ENCODE measurements around the gene KIF18A.
"Not testable (repeated sequence)": the region's sequence is repeated elsewhere in the genome, so short reads cannot be mapped to it uniquely, and the experiment has no call there.

KIF18A gene

GRCh38 chr11:28100665-28101064 lies 7.3 kb downstream of the KIF18A start:
- TF ChIP-seq, protein P1, sequence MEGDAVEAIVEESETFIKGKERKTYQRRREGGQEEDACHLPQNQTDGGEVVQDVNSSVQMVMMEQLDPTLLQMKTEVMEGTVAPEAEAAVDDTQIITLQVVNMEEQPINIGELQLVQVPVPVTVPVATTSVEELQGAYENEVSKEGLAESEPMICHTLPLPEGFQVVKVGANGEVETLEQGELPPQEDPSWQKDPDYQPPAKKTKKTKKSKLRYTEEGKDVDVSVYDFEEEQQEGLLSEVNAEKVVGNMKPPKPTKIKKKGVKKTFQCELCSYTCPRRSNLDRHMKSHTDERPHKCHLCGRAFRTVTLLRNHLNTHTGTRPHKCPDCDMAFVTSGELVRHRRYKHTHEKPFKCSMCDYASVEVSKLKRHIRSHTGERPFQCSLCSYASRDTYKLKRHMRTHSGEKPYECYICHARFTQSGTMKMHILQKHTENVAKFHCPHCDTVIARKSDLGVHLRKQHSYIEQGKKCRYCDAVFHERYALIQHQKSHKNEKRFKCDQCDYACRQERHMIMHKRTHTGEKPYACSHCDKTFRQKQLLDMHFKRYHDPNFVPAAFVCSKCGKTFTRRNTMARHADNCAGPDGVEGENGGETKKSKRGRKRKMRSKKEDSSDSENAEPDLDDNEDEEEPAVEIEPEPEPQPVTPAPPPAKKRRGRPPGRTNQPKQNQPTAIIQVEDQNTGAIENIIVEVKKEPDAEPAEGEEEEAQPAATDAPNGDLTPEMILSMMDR (IDR thresholded peaks at IDR 0.05; ENCODE audit: control extremely low read depth, extremely low read depth, low read depth, missing control alignments) = no peak
- POLR2A ChIA-PET = no interaction called here
- no peak for DNase-seq (ENCODE audit: extremely low spot score)
- CTCF ChIA-PET = no interaction called here

DNA sequence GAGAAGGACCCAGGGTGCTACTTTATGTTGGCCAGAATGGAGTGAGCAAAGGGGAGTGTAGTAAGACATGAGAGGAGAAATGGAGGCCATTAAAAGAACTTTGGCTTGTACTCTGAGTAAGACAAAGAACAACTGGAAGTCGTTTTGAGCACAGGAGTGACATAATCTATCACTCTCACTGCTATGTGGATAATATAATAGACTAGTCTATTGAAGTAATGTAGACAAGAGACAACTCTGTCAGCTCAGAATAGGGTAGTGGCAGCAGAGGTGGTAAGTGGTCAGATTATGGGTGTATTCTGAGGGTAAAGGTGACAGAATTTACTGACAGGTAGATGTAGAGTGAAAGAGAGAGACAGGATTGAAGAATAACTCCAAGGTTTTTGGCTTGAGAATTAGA lies 8.2 kb downstream of the KIF18A start:
- POLR2A ChIA-PET = no interaction called here
- DNase-seq (ENCODE audit: extremely low spot score) = no peak
- CTCF ChIA-PET = no interaction called here
- TF ChIP-seq, protein P1 (IDR thresholded peaks at IDR 0.05; ENCODE audit: control extremely low read depth, extremely low read depth, low read depth, missing control alignments) = no peak

DNA sequence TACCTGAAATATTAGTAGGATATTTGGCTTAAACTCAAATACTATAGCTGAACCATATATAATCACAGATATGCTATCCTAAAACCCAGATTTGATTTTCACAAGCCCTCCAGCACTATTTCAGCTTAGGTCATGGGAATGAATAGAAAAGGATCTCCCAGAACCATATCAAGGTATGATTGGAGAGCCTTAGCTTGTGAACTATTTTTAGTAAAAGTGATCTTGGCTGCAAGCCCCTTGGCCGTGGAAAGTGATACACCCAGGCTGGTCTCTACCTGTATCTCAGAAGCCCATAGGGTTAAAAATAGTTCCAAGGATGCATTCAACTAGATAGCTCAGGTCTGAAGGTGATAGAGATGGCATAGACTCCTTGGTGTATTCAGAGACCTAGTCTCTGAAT lies 9.7 kb downstream of the KIF18A start:
- CTCF ChIA-PET = no interaction called here
- TF ChIP-seq, protein P1 (IDR thresholded peaks at IDR 0.05; ENCODE audit: control extremely low read depth, extremely low read depth, low read depth, missing control alignments) = no peak
- POLR2A ChIA-PET = no interaction called here
- no peak for DNase-seq (ENCODE audit: extremely low spot score)

- no peak for DNase-seq (ENCODE audit: extremely low spot score)
- TF ChIP-seq, protein P1 (IDR thresholded peaks at IDR 0.05; ENCODE audit: control extremely low read depth, extremely low read depth, low read depth, missing control alignments) = no peak
- ChIA-PET POLR2A (no interaction called here), CTCF (interaction anchor here (1.1 kb wide), 1 partner anchor 9 kb away, joined by 3 read pairs; no protein-coding TSS in a partner anchor)
Measured at GRCh38 chr11:28092786-28093185, 15.2 kb downstream of the KIF18A start.

GRCh38 chr11:28090052-28090749 lies 17.8 kb downstream of the KIF18A start:
- TF ChIP-seq, protein P1 (IDR thresholded peaks at IDR 0.05; ENCODE audit: control extremely low read depth, extremely low read depth, low read depth, missing control alignments) = no peak
- DNase-seq (ENCODE audit: extremely low spot score) = no peak
- POLR2A ChIA-PET = no interaction called here
- CTCF ChIA-PET = interaction anchor here (1.3 to 2.1 kb wide), 3 partner anchors 9 to 18 kb away, joined by 3 to 7 read pairs (median 5); partner anchors contain the start of gene KIF18A

DNA sequence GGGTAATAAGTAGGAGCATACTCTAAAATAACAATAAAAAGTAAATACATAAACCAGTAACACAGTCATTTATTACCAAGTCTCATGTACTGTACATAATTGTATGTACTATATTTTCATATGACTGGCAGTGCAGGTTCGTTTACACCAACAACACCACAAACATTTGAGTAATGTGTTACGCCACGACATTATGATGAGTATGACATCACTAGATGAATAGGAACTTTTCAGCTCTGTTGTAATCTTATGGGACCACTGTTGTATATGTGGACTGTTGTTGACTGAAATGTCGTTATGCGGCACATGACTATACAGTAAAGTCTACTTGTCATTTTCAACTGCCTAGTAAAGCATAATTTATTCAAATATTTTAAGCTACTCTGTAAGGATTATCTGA lies 18.6 kb downstream of the KIF18A start:
- CTCF ChIA-PET = interaction anchor here (1.3 to 2.1 kb wide), 3 partner anchors 8 to 18 kb away, joined by 3 to 7 read pairs (median 5); partner anchors contain the start of gene KIF18A
- TF ChIP-seq, protein P1 (IDR thresholded peaks at IDR 0.05; ENCODE audit: control extremely low read depth, extremely low read depth, low read depth, missing control alignments) = no peak
- POLR2A ChIA-PET = no interaction called here
- DNase-seq (ENCODE audit: extremely low spot score) = no peak

DNA sequence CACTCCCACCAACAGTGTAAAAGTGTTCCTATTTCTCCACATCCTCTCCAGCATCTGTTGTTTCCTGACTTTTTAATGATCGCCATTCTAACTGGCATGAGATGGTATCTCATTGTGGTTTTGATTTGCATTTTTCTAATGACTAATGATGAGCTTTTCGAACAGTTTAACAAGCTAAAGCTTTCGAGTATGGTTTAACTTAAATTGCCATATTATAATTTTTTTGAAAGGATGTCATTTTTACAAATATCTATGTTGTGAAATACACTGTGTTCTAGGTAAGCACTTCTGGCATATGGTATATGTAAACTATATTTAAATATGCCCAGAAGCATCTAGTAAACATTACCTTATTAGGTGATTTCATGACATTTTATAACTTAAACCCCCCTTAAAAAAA lies 20.3 kb downstream of the KIF18A start:
- CTCF ChIA-PET = interaction anchor here (1.9 kb wide), 1 partner anchor 20 kb away, joined by 6 read pairs; the partner anchor contains the start of genes KIF18A and METTL15
- POLR2A ChIA-PET; DNase-seq (ENCODE audit: extremely low spot score): not testable (repeated sequence)

DNA sequence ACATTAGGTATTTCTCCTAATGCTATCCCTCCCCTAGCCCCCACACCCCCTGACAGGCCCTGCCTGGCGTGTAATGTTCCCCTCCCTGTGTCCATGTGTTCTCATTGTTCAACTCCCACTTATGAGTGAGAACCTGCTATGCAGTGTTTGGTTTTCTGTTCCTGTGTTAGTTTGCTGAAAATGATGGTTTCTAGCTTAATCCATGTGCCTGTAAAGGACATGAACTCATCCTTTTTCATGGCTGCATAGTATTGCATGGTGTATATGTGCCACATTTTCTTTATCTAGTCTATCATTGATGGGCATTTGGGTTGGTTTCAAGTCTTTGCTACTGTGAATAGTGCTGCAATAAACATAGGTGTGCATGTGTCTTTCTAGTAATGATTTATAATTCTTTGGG lies 20.8 kb downstream of the KIF18A start:
- DNase-seq (ENCODE audit: extremely low spot score); POLR2A ChIA-PET: not testable (repeated sequence)
- CTCF ChIA-PET = interaction anchor here (1.9 kb wide), 1 partner anchor 21 kb away, joined by 6 read pairs; the partner anchor contains the start of genes KIF18A and METTL15

All from GM10248 (cell line).